ENCODE results near the gene BRSK2.

DNA sequence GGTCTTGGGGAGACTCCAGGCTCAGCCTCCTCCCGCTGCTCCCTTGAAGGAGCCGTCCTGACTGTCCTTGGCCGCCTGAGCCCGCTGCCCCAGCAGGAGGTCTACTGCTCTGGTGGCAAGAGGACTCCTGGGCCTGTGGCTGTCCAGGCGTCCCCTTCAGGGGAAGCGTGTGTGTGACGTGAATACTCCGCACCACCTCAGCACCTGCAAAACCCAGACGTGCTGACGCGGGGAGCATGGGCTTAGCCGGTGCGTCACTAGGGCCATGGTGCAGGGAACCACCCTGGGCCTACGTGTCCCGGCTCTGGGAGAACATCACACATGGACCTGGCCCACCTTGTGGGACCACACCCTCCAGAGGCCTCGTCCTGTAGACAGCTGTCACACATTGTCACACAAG lies 30.2 kb upstream of the BRSK2 start:
- TF ChIP-seq CTCF (IDR thresholded peaks at IDR 0.05) (no peak), SIN3A (IDR thresholded peaks at IDR 0.05; ENCODE audit: borderline replicate concordance, insufficient read depth, low read depth, low read length) (no peak), POLR2AphosphoS5 (IDR thresholded peaks at IDR 0.05; ENCODE audit: low read depth, low read length) (no peak)
- TF ChIP-seq, protein P1, sequence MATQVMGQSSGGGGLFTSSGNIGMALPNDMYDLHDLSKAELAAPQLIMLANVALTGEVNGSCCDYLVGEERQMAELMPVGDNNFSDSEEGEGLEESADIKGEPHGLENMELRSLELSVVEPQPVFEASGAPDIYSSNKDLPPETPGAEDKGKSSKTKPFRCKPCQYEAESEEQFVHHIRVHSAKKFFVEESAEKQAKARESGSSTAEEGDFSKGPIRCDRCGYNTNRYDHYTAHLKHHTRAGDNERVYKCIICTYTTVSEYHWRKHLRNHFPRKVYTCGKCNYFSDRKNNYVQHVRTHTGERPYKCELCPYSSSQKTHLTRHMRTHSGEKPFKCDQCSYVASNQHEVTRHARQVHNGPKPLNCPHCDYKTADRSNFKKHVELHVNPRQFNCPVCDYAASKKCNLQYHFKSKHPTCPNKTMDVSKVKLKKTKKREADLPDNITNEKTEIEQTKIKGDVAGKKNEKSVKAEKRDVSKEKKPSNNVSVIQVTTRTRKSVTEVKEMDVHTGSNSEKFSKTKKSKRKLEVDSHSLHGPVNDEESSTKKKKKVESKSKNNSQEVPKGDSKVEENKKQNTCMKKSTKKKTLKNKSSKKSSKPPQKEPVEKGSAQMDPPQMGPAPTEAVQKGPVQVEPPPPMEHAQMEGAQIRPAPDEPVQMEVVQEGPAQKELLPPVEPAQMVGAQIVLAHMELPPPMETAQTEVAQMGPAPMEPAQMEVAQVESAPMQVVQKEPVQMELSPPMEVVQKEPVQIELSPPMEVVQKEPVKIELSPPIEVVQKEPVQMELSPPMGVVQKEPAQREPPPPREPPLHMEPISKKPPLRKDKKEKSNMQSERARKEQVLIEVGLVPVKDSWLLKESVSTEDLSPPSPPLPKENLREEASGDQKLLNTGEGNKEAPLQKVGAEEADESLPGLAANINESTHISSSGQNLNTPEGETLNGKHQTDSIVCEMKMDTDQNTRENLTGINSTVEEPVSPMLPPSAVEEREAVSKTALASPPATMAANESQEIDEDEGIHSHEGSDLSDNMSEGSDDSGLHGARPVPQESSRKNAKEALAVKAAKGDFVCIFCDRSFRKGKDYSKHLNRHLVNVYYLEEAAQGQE (IDR thresholded peaks at IDR 0.05; ENCODE audit: insufficient read depth in 1 of 2, low read depth in 2 of 2, low read length in 1 of 2): no peak
